GM18511 (cell line): ENCODE data around the gene HADHA.

ENCODE experiments used
- ATAC-seq: cut with Tn5 transposase; IDR thresholded peaks from one replicate; pipeline ENCODE4 v1.9.1; 2021; ENCODE audit warnings: mild to moderate bottlenecking, moderate library complexity; ENCODE audit not compliant: unreplicated experiment

The HADHA gene

GRCh38 chr2:26245810-26246209, 1.4 kb upstream of the HADHA start:
- ATAC-seq, result peak; percentile 61

- ATAC-seq, result peak; percentile 17
These were observed 850 bp upstream of the HADHA start for GRCh38 chr2:26245231-26245732.

GRCh38 chr2:26243470-26244308, 743 bp downstream of the HADHA start:
- ATAC-seq, result no peak

GRCh38 chr2:26241928-26242436, 2.5 kb downstream of the HADHA start:
- ATAC-seq, result no peak

- no peak for ATAC-seq
These were observed 6.0 kb downstream of the HADHA start for GRCh38 chr2:26238311-26238958.

- ATAC-seq, result no peak
These were observed 6.6 kb downstream of the HADHA start for GRCh38 chr2:26237868-26238267.

- no peak for ATAC-seq
These were observed 9.3 kb downstream of the HADHA start for GRCh38 chr2:26235089-26235488.

GRCh38 chr2:26230806-26231205, 13.6 kb downstream of the HADHA start:
- ATAC-seq, result no peak

- ATAC-seq, result no peak
These were observed 14.8 kb downstream of the HADHA start for GRCh38 chr2:26229595-26229994.

- no peak for ATAC-seq
These were observed 20.3 kb downstream of the HADHA start for GRCh38 chr2:26224095-26224494.

GRCh38 chr2:26223018-26223417, 21.4 kb downstream of the HADHA start:
- no peak for ATAC-seq

- ATAC-seq, result no peak
These were observed 26.7 kb downstream of the HADHA start for GRCh38 chr2:26217720-26218119.

GRCh38 chr2:26216587-26216986, 27.8 kb downstream of the HADHA start:
- ATAC-seq, result no peak

GRCh38 chr2:26215833-26216232, 28.6 kb downstream of the HADHA start:
- no peak for ATAC-seq

GRCh38 chr2:26214759-26215158, 29.7 kb downstream of the HADHA start:
- no peak for ATAC-seq

- ATAC-seq, result no peak
These were observed 32.4 kb downstream of the HADHA start for GRCh38 chr2:26212011-26212410.

GRCh38 chr2:26203906-26204305, 40.5 kb downstream of the HADHA start:
- ATAC-seq, result no peak

GRCh38 chr2:26202981-26203490, 41.4 kb downstream of the HADHA start:
- no peak for ATAC-seq

GRCh38 chr2:26197516-26197915, 46.9 kb downstream of the HADHA start:
- ATAC-seq, result no peak

- ATAC-seq, result no peak
These were observed 47.6 kb downstream of the HADHA start for GRCh38 chr2:26196683-26197418.
